HG03139 (cell line): ENCODE data around the gene RNF34.
A peak's percentile ranks its signal among the peaks of the same experiment; 100 is the strongest.

Source experiments
- ATAC-seq: cut with Tn5 transposase; IDR thresholded peaks from one replicate; pipeline ENCODE4 v1.9.1; 2021; ENCODE audit not compliant: unreplicated experiment

RNF34 gene

DNA sequence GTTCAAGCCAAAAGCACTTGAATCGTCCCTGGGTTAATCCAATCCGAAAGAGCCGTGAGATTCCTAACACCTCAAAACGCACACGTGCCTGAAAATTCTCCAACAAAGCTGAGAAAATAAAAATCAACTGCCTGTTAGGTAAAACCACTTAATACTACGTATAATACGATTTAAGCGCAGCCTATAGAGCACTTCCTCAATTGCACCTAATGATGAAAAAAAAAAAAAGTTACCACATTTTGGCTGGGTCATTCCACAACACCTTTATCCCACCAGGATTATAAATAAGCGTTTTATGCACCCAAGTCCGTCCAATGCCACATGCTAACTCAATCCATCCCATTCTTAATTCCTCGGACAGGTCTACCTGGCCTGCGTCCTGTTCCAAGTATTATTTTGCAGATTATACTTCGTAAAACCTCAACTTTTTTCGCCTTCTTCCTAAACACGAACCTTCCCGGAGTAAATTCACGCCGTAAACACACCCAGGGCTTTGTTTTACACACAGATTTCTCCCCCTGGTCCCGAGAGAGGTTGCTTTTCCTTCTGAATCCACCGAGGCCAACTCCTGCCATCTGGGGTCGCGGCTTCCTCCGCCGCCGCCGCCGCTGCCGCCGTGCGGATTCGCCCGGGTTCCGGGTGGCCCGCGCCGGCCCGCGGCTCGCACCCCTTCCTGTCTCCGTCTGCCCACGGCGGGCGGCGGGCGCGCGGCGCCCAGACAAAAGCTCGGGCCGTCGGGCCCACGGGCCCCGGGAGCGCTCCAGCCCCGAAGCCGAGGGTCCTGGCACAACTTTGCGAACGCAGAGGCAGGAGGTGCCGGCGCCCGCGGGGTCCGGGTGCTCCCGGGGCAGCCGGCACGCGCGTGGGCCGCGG is 66.2 kb downstream of the RNF34 start:
- peak; percentile 7 for ATAC-seq

DNA sequence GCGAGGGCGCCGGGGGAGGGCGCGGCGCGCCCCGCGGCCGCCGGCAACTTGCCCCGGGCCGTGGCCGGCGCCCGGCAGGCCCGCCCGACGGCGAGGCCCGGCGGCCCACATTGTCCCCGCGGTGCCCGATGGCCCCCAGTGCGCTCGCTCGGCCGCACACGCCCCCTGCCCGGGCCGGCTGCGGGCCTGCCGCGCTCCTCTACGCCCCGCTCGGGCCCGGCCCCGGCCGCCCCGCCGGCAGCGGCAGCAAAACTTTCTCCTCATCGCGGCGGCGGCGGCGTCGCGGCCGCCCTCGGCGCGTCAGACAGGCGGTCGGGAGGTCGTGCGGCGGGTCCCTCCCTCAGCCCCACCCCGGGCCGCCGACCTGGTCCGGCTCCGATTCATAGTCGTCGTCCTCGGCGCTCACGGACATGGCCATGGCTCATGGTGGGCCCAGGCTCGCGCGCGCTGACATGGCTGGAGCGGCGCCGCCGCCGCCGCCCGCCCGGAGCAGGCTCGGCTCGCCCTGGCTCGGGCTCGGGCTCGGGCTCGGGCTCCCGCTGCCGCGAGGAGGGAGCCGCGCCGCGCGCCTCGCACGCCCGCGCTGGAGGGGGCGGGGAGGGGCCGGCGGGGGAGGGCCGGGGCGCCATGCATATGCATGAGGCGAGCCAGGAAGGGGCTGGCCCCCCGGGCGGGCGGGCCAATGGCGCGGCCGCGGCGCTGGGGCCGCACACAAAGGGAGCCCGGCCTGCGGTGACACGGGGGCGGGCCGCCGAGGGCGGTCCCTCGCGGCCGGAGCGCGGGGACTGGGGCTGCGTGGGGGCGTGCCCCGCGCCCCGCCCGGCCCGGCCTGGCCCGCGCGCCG is 67.1 kb downstream of the RNF34 start:
- ATAC-seq, result peak; percentile 86

DNA sequence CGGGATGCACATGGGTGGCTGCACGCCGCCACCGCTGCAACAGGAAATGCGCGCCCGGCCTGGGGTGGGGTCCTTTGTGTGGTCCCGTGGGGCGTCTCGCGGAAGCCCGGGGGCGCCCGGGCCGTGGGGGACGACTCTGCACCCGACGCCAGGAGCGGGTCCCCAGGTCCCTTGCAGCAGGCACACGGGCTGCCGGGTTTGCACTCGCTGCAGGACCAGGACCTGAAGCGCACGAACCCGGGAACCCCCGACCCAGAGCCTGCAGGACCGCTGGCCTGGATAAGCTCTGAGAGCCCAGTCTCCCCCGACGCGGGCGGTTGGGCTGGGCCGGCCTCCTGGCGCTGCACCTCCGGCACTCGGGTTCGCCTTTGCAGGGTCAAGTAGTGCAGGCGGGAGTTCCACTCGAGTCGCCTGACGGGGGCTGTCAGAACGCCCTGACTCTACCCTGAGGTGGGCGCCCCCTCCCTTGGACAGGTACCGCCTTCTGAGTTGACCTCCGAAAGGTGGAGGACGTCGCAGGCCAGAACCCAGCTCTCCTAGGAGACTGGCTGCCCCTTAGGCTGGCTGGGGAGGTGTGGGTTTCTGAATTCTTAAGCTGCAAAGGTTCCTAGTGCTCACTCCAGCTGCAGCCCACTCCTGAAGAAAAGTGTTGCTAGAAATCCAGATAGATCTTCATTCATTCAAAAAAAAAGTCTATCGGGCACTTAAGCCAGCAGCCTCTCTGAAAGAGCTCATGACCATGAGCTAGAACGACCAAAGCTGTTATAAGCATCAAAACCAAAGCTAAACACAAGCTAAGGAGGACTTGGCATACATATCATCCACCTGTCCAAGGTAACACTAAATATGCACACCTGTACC is 68.0 kb downstream of the RNF34 start:
- no peak for ATAC-seq

DNA sequence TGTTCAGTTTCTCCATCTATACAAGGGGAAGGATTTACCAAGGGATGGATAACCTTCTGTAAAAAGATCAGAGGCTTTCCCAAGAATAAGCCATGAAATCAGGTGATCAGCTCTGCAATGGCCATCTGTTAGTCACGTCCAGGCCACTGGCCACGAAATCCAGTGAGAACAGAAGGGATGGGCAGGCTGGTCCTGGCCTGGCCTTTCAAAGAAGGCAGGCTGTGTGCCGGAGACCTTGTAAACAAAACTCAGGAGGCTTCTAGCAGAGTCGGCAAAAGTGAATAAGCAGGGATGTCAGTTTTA is 68.5 kb downstream of the RNF34 start:
- no peak for ATAC-seq

DNA sequence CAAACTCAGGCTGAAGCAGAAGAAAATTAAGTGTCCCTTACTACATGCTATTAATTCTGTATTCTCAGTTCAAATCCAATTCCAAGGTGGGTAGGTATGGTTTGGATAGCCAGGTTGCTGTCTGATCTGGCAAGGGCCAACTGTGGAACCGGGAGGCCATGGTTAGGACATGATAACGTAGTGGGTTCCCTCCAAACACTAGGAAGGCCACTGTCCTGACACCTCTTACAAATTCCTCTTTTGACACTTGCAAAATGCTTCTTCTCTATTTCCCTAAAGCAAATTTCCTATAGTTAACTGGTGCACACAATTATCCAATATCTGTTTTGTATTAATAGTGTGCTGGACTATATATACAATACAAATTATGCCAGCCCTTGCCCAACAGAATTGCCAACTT is 70.8 kb downstream of the RNF34 start:
- ATAC-seq, result no peak

DNA sequence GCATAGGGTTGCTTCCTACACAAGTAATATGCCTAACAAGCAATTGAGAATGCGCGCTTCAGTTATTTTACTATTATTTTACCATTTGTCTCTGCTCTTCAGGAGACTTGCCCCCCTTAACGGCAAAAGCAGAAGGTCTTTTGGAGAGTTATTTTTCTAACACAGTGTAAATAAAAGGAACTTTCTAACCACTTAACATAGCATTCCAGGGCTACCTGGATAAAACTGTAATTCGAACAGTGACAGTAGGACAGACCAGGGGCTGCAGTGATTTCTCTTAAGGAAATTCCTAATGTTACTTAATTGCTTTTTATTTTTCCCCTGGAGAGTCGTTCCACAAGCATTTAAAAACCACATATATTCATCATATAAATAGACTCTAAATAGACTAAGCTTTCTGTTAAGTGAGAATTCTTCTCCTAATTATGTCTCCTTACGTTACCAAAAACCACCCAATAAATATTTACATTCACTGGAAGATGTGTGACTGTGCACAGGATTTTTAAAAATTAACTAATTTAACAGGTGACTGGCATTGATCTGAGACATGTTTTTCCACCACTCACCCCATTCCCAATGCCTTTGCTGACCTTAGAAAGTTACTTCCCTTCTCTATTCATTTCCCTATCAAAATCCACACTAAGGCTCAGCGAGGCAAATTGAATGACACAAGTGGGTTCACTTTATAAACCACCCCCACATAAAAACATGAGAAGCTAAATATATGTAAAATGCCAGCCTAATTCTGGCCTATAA is 72.4 kb downstream of the RNF34 start:
- no peak for ATAC-seq
